Thyroid gland (tissue), 4 donors: ENCODE measurements around the gene SLC24A3.

Experiments
- CTCF ChIP-seq, 6 experiments: fragments of 200-600 bp in 3 of 6; fragments of 450-650 bp in 3 of 6; sonication (generic) in 3 of 6; IDR thresholded peaks; one replicate each; pipeline ENCODE4 v1.5.1; 2016 to 2019; ENCODE audit warnings: antibody characterized with exemption in 6 of 6, mild to moderate bottlenecking in 2 of 6, inconsistent platforms in 1 of 6, moderate library complexity in 1 of 6
- POLR2A ChIP-seq, 2 donors: fragments of 450-650 bp; IDR thresholded peaks; one replicate each; pipeline ENCODE4 v1.6.1; 2017; ENCODE audit warnings: antibody characterized with exemption in 2 of 2, mild to moderate bottlenecking in 2 of 2, moderate library complexity in 1 of 2

DNA sequence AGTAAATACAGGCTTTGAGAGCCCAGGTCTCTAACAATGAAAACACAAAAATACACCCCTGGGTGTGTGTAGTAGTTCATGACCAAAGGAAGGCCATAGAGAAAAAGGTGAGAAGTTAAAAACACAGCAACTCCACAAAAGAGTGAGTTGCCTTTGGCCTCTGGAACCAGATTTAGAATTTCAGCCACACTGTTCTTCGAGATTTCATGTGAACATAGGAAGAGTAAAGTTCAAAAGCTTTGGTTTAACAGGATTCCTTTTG is 502.1 kb downstream of the SLC24A3 start:
- TF ChIP-seq CTCF (IDR thresholded peaks at IDR 0.05) (no peak), POLR2A (IDR thresholded peaks at IDR 0.05) (no peak)
